H1 (cell line): ENCODE measurements around the gene NPC1L1.

Experiments
- POLR2A ChIP-seq, 2 experiments: IDR thresholded peaks; 1 replicate in 1 of 2; 2 replicates in 1 of 2; pipeline ENCODE4 v1.6.1; 2011; ENCODE audit warnings: low read depth in 2 of 2, low read length in 2 of 2, mild to moderate bottlenecking in 2 of 2; ENCODE audit errors: control extremely low read depth in 1 of 2
- TAF1 ChIP-seq: IDR thresholded peaks from 2 replicates; pipeline ENCODE4 v1.6.1; 2011; ENCODE audit warnings: mild to moderate bottlenecking, low read depth, low read length
- TF ChIP-seq, protein P1 (sequence below), 3 experiments: IDR thresholded peaks; 1 replicate in 2 of 3; 2 replicates in 1 of 3; pipeline versions ENCODE4 v1.5.1 to v1.6.1; 2011; ENCODE audit warnings: low read length in 3 of 3, mild to moderate bottlenecking in 3 of 3, inconsistent platforms in 2 of 3, low read depth in 1 of 3, moderate library complexity in 1 of 3; ENCODE audit not compliant: insufficient read depth in 1 of 3; ENCODE audit errors: control extremely low read depth in 1 of 3

DNA sequence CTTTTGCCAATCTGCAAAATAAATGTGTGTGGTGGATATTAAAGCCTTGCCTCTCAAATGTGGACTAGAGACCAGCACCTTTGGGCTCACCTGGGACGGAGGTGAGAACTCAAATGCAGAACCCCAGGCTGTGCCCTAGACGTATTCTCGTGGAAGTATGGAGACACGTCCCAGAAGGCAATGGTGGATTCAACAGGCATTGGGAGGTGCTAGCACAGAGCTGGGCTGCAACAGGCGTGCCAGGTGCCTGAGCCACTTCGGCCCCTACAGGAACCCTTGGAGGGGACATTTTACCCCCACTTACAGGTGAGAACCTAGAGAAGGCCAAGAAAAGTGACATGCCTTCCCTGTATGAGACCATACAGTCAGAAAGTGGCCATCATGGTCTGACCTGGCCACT is 20.4 kb upstream of the NPC1L1 start:
- peak in 1 of 2 experiments; percentile 6; a peak in 1 of 3 replicates for TF ChIP-seq POLR2A (IDR thresholded peaks at IDR 0.05; ENCODE audit: control extremely low read depth in 1 of 2, low read depth in 2 of 2, low read length in 2 of 2)
- TF ChIP-seq, protein P1, sequence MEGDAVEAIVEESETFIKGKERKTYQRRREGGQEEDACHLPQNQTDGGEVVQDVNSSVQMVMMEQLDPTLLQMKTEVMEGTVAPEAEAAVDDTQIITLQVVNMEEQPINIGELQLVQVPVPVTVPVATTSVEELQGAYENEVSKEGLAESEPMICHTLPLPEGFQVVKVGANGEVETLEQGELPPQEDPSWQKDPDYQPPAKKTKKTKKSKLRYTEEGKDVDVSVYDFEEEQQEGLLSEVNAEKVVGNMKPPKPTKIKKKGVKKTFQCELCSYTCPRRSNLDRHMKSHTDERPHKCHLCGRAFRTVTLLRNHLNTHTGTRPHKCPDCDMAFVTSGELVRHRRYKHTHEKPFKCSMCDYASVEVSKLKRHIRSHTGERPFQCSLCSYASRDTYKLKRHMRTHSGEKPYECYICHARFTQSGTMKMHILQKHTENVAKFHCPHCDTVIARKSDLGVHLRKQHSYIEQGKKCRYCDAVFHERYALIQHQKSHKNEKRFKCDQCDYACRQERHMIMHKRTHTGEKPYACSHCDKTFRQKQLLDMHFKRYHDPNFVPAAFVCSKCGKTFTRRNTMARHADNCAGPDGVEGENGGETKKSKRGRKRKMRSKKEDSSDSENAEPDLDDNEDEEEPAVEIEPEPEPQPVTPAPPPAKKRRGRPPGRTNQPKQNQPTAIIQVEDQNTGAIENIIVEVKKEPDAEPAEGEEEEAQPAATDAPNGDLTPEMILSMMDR (IDR thresholded peaks at IDR 0.05; ENCODE audit: control extremely low read depth in 1 of 3, insufficient read depth in 1 of 3, low read depth in 1 of 3, low read length in 3 of 3): no peak
- no peak for TF ChIP-seq TAF1
